ENCODE measurements around the gene GALNT2.

- TF ChIP-seq CTCF (IDR thresholded peaks at IDR 0.05) (no peak), EZH2 (IDR thresholded peaks at IDR 0.05; ENCODE audit: borderline replicate concordance, insufficient read depth, low read depth, low read length, poor library complexity, severe bottlenecking) (no peak)
Observed at GRCh38 chr1:230330157-230330556, 263.1 kb downstream of the GALNT2 start.
